Measurements from ENCODE around the gene RELL2. TPM values are rescaled to one million over a fixed set of nuclear protein-coding genes. Genes with fewer than 3 reads are reported as not detected.

Gene RELL2
- polyA plus RNA-seq, 1 of the 3 experiments (the other 2 are of a cell fraction): 15.6 TPM

DNA sequence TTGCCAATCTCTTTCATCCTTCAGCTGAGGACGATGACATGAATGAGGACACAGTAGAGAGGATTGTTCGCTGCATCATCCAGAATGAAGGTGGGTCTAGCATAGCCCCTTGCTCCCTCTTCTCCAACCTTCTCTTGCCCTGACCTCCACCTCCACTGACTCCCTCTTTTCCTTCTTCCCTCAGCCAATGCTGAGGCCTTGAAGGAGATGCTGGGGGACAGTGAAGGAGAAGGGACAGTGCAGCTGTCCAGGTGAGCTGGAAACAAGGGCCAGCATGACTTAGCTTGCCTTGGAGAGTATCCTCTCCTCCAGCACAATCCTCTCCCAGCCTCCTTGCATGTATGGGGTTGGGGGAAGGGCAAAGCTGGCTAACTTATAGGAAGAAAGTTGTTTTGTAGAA, 2.0 kb downstream of the RELL2 start:
- H3K79me2 ChIP-seq (ENCODE audit: insufficient read depth): peaks cover 28% of the 10 kb centered on the region
- 87% methylated on average over 2 of the region's 2 CpGs for WGBS (ENCODE audit: low lambda C conversion rate)
- H3K27ac ChIP-seq (ENCODE audit: low read depth in 2 of 2, low read length in 1 of 2): no peak overlapping the region
- no peaks in the 10 kb centered on the region for H3K9me3 ChIP-seq
- no peak overlapping the region for H2AFZ ChIP-seq (ENCODE audit: low read depth)
- ChIA-PET POLR2A (interaction anchor here (2.9 kb wide), 1 partner anchor 9 kb away, joined by 18 read pairs; no protein-coding TSS in a partner anchor), CTCF (interaction anchor here (1.1 to 19.7 kb wide), 5 partner anchors 8 to 330 kb away, joined by 3 to 207 read pairs (median 4); partner anchors contain the start of genes DIAPH1 and RNF14)
- no peak for DNase-seq
- no peaks in the 10 kb centered on the region for H3K27me3 ChIP-seq (ENCODE audit: insufficient read depth)
- peaks cover 12% of the 10 kb centered on the region for H3F3A ChIP-seq (replicated peaks; ENCODE audit: insufficient read depth)
- H3K4me3 ChIP-seq (ENCODE audit: low read depth in 2 of 2, low read length in 1 of 2): no peak overlapping the region
- peaks cover 5 to 28% of the 10 kb centered on the region in 2 experiments; a peak in 2 of 4 replicates for H3K4me1 ChIP-seq (ENCODE audit: control insufficient read depth in 1 of 2, insufficient read depth in 2 of 2, low read depth in 1 of 2, low read length in 1 of 2)
- no peaks in the 10 kb centered on the region for H3K9me2 ChIP-seq
- 0 out of 2 replicates have a peak overlapping the region, but pooled peaks have one; percentile 99 for H3K4me2 ChIP-seq
- TF ChIP-seq MXI1 (IDR thresholded peaks at IDR 0.05; ENCODE audit: low read depth, low read length) (no peak), RFX5 (IDR thresholded peaks at IDR 0.05; ENCODE audit: low read length) (no peak), NFIC (IDR thresholded peaks at IDR 0.05; ENCODE audit: borderline replicate concordance) (no peak), GATA2 (CRISPR knock-in tag; IDR thresholded peaks at IDR 0.05) (no peak), GABPA (IDR thresholded peaks at IDR 0.05; ENCODE audit: low read depth) (no peak), RXRA (IDR thresholded peaks at IDR 0.05; ENCODE audit: borderline replicate concordance, low read depth) (no peak), TEAD4 (IDR thresholded peaks at IDR 0.05; ENCODE audit: borderline replicate concordance, insufficient read depth) (no peak)
- TF ChIP-seq, protein P1, sequence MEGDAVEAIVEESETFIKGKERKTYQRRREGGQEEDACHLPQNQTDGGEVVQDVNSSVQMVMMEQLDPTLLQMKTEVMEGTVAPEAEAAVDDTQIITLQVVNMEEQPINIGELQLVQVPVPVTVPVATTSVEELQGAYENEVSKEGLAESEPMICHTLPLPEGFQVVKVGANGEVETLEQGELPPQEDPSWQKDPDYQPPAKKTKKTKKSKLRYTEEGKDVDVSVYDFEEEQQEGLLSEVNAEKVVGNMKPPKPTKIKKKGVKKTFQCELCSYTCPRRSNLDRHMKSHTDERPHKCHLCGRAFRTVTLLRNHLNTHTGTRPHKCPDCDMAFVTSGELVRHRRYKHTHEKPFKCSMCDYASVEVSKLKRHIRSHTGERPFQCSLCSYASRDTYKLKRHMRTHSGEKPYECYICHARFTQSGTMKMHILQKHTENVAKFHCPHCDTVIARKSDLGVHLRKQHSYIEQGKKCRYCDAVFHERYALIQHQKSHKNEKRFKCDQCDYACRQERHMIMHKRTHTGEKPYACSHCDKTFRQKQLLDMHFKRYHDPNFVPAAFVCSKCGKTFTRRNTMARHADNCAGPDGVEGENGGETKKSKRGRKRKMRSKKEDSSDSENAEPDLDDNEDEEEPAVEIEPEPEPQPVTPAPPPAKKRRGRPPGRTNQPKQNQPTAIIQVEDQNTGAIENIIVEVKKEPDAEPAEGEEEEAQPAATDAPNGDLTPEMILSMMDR (IDR thresholded peaks at IDR 0.05): no peak
- TF ChIP-seq, protein P2, sequence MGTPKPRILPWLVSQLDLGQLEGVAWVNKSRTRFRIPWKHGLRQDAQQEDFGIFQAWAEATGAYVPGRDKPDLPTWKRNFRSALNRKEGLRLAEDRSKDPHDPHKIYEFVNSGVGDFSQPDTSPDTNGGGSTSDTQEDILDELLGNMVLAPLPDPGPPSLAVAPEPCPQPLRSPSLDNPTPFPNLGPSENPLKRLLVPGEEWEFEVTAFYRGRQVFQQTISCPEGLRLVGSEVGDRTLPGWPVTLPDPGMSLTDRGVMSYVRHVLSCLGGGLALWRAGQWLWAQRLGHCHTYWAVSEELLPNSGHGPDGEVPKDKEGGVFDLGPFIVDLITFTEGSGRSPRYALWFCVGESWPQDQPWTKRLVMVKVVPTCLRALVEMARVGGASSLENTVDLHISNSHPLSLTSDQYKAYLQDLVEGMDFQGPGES (IDR thresholded peaks at IDR 0.05; ENCODE audit: low read depth, low read length): no peak
- TF ChIP-seq, protein P3, sequence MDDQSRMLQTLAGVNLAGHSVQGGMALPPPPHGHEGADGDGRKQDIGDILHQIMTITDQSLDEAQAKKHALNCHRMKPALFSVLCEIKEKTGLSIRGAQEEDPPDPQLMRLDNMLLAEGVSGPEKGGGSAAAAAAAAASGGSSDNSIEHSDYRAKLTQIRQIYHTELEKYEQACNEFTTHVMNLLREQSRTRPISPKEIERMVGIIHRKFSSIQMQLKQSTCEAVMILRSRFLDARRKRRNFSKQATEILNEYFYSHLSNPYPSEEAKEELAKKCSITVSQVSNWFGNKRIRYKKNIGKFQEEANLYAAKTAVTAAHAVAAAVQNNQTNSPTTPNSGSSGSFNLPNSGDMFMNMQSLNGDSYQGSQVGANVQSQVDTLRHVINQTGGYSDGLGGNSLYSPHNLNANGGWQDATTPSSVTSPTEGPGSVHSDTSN (IDR thresholded peaks at IDR 0.05): no peak
- no peak overlapping the region for H3K9ac ChIP-seq
- peaks cover 9 to 24% of the 10 kb centered on the region in 2 experiments for H3K36me3 ChIP-seq (replicated peaks in 1 of 2; ENCODE audit: control insufficient read depth in 1 of 2, insufficient read depth in 2 of 2, low read length in 1 of 2)
- peaks cover 15% of the 10 kb centered on the region for H4K20me1 ChIP-seq (ENCODE audit: insufficient read depth)

DNA sequence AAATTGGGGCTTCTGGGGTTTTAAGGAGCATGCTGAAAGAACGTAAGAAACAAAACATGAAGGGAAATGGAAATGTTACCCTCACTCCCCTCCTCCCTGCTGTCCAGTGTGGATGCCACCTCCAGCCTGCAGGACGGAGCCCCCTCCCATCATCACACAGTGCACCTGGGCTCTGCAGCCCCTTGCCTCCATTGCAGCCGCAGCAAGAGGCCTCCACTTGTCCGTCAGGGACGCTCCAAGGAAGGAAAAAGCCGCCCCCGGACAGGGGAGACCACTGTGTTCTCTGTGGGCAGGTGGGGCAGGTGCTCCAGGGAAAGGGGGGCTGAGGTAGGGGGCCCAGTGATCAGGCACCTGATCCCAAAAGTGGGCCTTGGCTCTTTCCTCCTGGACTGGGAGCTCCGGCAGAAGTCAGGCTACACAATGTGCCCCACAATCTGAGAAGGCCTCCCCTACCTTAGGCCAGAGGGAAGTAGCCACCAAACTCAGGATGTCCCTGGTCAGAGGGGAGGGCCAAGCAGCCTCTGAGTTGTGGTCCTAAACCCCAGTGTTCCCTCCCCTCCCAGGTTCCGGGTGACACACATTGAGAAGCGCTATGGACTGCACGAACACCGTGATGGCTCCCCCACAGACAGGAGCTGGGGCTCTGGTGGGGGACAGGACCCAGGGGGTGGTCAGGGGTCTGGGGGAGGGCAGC, 2.7 kb downstream of the RELL2 start:
- Histone ChIP-seq H3K27me3 (ENCODE audit: insufficient read depth) (no peaks in the 10 kb centered on the region), H3K4me1 (ENCODE audit: control insufficient read depth in 1 of 2, insufficient read depth in 2 of 2, low read depth in 1 of 2, low read length in 1 of 2) (peaks cover 5 to 28% of the 10 kb centered on the region in 2 experiments; a peak in 2 of 4 replicates), H3K9me3 (no peaks in the 10 kb centered on the region), H3K9ac (no peak overlapping the region), H4K20me1 (ENCODE audit: insufficient read depth) (peaks cover 15% of the 10 kb centered on the region), H3K4me2 (no peak overlapping the region), H3K27ac (ENCODE audit: low read depth in 2 of 2, low read length in 1 of 2) (no peak overlapping the region), H3K4me3 (ENCODE audit: low read depth in 2 of 2, low read length in 1 of 2) (no peak overlapping the region), H3F3A (replicated peaks; ENCODE audit: insufficient read depth) (peaks cover 12% of the 10 kb centered on the region), H2AFZ (ENCODE audit: low read depth) (no peak overlapping the region), H3K36me3 (replicated peaks in 1 of 2; ENCODE audit: control insufficient read depth in 1 of 2, insufficient read depth in 2 of 2, low read length in 1 of 2) (peaks cover 3 to 29% of the 10 kb centered on the region in 2 experiments), H3K79me2 (ENCODE audit: insufficient read depth) (peaks cover 21% of the 10 kb centered on the region), H3K9me2 (no peaks in the 10 kb centered on the region)
- ChIA-PET POLR2A (no interaction called here), CTCF (interaction anchor here (1.1 to 19.7 kb wide), 4 partner anchors 20 to 47 kb away, joined by 4 to 207 read pairs (median 6); partner anchors contain the start of gene DIAPH1)
- TF ChIP-seq TAF1 (IDR thresholded peaks at IDR 0.05; ENCODE audit: borderline replicate concordance, low read depth, low read length): no peak
- TF ChIP-seq, protein P4, sequence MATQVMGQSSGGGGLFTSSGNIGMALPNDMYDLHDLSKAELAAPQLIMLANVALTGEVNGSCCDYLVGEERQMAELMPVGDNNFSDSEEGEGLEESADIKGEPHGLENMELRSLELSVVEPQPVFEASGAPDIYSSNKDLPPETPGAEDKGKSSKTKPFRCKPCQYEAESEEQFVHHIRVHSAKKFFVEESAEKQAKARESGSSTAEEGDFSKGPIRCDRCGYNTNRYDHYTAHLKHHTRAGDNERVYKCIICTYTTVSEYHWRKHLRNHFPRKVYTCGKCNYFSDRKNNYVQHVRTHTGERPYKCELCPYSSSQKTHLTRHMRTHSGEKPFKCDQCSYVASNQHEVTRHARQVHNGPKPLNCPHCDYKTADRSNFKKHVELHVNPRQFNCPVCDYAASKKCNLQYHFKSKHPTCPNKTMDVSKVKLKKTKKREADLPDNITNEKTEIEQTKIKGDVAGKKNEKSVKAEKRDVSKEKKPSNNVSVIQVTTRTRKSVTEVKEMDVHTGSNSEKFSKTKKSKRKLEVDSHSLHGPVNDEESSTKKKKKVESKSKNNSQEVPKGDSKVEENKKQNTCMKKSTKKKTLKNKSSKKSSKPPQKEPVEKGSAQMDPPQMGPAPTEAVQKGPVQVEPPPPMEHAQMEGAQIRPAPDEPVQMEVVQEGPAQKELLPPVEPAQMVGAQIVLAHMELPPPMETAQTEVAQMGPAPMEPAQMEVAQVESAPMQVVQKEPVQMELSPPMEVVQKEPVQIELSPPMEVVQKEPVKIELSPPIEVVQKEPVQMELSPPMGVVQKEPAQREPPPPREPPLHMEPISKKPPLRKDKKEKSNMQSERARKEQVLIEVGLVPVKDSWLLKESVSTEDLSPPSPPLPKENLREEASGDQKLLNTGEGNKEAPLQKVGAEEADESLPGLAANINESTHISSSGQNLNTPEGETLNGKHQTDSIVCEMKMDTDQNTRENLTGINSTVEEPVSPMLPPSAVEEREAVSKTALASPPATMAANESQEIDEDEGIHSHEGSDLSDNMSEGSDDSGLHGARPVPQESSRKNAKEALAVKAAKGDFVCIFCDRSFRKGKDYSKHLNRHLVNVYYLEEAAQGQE (IDR thresholded peaks at IDR 0.05; ENCODE audit: low read depth, low read length): no peak
- TF ChIP-seq, protein P5, sequence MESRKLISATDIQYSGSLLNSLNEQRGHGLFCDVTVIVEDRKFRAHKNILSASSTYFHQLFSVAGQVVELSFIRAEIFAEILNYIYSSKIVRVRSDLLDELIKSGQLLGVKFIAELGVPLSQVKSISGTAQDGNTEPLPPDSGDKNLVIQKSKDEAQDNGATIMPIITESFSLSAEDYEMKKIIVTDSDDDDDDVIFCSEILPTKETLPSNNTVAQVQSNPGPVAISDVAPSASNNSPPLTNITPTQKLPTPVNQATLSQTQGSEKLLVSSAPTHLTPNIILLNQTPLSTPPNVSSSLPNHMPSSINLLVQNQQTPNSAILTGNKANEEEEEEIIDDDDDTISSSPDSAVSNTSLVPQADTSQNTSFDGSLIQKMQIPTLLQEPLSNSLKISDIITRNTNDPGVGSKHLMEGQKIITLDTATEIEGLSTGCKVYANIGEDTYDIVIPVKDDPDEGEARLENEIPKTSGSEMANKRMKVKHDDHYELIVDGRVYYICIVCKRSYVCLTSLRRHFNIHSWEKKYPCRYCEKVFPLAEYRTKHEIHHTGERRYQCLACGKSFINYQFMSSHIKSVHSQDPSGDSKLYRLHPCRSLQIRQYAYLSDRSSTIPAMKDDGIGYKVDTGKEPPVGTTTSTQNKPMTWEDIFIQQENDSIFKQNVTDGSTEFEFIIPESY (IDR thresholded peaks at IDR 0.05; ENCODE audit: borderline replicate concordance, low read depth): no peak
- TF ChIP-seq EZH2phosphoT487 (IDR thresholded peaks at IDR 0.05; ENCODE audit: borderline replicate concordance, low read depth): no peak
- DNase-seq: no peak
- 93% methylated on average over 7 of the region's 12 CpGs for WGBS (ENCODE audit: low lambda C conversion rate)

Data from SK-N-SH (cell line).